PC-3 (cell line): Measurements from ENCODE around the gene AK4.

Experiments used
- EZH2phosphoT487 ChIP-seq: fragments of 300-600 bp; sonication (generic); IDR thresholded peaks from 2 replicates; pipeline ENCODE4 v1.6.1; 2018; ENCODE audit warnings: mild to moderate bottlenecking, antibody characterized with exemption, low read length, borderline replicate concordance
- TF ChIP-seq, protein P1 (sequence below): fragments of 300-600 bp; sonication (generic); conservative IDR thresholded peaks from 2 replicates; pipeline ENCODE4 v1.5.1; 2017; ENCODE audit warnings: antibody characterized with exemption, low read depth, mild to moderate bottlenecking, low read length

DNA sequence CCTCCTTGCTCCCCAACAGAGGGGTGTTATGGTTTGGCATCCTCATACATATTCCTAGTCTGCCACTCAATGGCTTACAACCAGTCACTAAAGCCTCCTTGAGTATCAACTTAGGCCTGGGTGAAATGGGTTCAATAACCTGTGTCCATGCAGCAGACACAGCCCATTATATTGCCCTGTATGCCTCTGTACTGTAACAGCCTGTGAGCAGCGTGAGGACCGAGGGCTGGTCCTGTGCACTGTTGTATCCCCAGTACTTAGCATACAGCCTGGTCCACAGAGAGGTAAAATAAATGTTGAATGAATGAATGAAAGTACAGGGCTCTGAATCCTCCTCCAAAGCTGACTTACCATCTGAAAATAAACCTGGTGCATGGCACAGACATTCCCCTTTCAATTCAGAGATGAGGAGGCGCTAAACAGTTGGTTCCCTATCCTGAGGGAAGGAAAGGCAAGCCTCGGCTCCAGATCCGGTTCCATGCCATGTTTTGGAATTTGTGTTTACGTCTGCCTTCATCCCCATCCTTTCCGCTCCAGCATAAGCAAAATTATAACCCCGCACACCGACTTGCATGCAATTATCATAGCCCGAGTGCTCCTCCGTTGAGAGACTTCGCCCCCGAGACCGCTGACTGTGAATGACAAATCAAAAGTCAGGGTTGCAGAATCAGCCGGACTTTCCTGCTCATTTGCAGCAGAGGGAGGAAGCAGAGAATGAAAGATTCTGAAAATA, 116.4 kb downstream of the AK4 start:
- TF ChIP-seq, protein P1, sequence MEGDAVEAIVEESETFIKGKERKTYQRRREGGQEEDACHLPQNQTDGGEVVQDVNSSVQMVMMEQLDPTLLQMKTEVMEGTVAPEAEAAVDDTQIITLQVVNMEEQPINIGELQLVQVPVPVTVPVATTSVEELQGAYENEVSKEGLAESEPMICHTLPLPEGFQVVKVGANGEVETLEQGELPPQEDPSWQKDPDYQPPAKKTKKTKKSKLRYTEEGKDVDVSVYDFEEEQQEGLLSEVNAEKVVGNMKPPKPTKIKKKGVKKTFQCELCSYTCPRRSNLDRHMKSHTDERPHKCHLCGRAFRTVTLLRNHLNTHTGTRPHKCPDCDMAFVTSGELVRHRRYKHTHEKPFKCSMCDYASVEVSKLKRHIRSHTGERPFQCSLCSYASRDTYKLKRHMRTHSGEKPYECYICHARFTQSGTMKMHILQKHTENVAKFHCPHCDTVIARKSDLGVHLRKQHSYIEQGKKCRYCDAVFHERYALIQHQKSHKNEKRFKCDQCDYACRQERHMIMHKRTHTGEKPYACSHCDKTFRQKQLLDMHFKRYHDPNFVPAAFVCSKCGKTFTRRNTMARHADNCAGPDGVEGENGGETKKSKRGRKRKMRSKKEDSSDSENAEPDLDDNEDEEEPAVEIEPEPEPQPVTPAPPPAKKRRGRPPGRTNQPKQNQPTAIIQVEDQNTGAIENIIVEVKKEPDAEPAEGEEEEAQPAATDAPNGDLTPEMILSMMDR = no peak
- no peak for TF ChIP-seq EZH2phosphoT487
